SK-N-SH (cell line): ENCODE data around the gene ZNF132. TPM values are rescaled to one million over a fixed set of nuclear protein-coding genes. Genes with fewer than 3 reads are reported as not detected.
"Not testable (repeated sequence)": the region's sequence is repeated elsewhere in the genome, so short reads cannot be mapped to it uniquely, and the experiment has no call there.

Experiments used
- CTCF ChIA-PET: fragments of 300-600, 350-600 bp; formaldehyde crosslinking; extraction: SDS; loops from one replicate; lab custom pipeline; 2021; lab: Yijun Ruan, JAX
- POLR2A ChIA-PET: fragments of 350-600 bp; sonication (Branson Sonifier 250); formaldehyde crosslinking; extraction: SDS; loops from one replicate; lab custom pipeline; 2020; ENCODE audit warnings: antibody characterized with exemption, inconsistent platforms; lab: Yijun Ruan, JAX
- DNase-seq: peaks from one replicate; pipeline ENCODE4 v3.0.0; 2012
- H2AFZ ChIP-seq: fragments of 200-600 bp; sonication (generic); 2 replicates; pipeline ENCODE4 v1.8.1; 2016; ENCODE audit warnings: antibody characterized with exemption, mild to moderate bottlenecking, low read depth
- H3F3A ChIP-seq: fragments of 200-600 bp; sonication (generic); replicated peaks from 2 replicates; pipeline ENCODE3; 2016; ENCODE audit warnings: antibody characterized with exemption, mild to moderate bottlenecking; ENCODE audit not compliant: insufficient read depth
- H3K27ac ChIP-seq, 2 experiments: fragments of 200-500 bp in 1 of 2; fragments of 200-600 bp in 1 of 2; sonication (Bioruptor generic) in 1 of 2; sonication (generic), shearing (Covaris generic) in 1 of 2; 2 replicates each; pipeline versions ENCODE4 v1.5.1 to v1.6.1; 2014 to 2016; ENCODE audit warnings: low read depth in 2 of 2, inconsistent platforms in 1 of 2, low read length in 1 of 2, mild to moderate bottlenecking in 1 of 2, mixed read lengths in 1 of 2
- H3K27me3 ChIP-seq: fragments of 200-600 bp; sonication (generic), shearing (Covaris generic); 2 replicates; pipeline ENCODE4 v1.6.1; 2016; ENCODE audit warnings: mixed run types; ENCODE audit not compliant: insufficient read depth
- H3K36me3 ChIP-seq, 2 experiments: fragments of 200-500 bp in 1 of 2; fragments of 200-600 bp in 1 of 2; sonication (Bioruptor generic) in 1 of 2; sonication (generic) in 1 of 2; replicated peaks in 1 of 2; 2 replicates each; pipeline versions ENCODE3 to v1.5.1; 2014 to 2016; ENCODE audit warnings: low read length in 1 of 2, mild to moderate bottlenecking in 1 of 2; ENCODE audit not compliant: insufficient read depth in 2 of 2, control insufficient read depth in 1 of 2
- H3K4me1 ChIP-seq, 2 experiments: fragments of 200-500 bp in 1 of 2; fragments of 200-600 bp in 1 of 2; sonication (Bioruptor generic) in 1 of 2; sonication (generic), shearing (Covaris generic) in 1 of 2; 2 replicates each; pipeline versions ENCODE4 v1.5.1 to v1.6.1; 2014 to 2016; ENCODE audit warnings: low read depth in 1 of 2, low read length in 1 of 2, mixed run types in 1 of 2; ENCODE audit not compliant: insufficient read depth in 2 of 2, control insufficient read depth in 1 of 2
- H3K4me2 ChIP-seq: fragments of 200-600 bp; sonication (generic), shearing (Covaris generic); 2 replicates; pipeline ENCODE4 v1.6.1; 2017; ENCODE audit warnings: mixed run types
- H3K4me3 ChIP-seq, 2 experiments: fragments of 200-500 bp in 1 of 2; fragments of 200-600 bp in 1 of 2; sonication (Bioruptor generic) in 1 of 2; sonication (generic), shearing (Covaris generic) in 1 of 2; 2 replicates each; pipeline versions ENCODE4 v1.5.1 to v1.8.1; 2014 to 2016; ENCODE audit warnings: low read depth in 2 of 2, inconsistent platforms in 1 of 2, low read length in 1 of 2, mild to moderate bottlenecking in 1 of 2, mixed read lengths in 1 of 2, moderate library complexity in 1 of 2
- H3K79me2 ChIP-seq: fragments of 200-600 bp; sonication (generic); 2 replicates; pipeline ENCODE4 v1.8.1; 2017; ENCODE audit warnings: mild to moderate bottlenecking; ENCODE audit not compliant: insufficient read depth
- H3K9ac ChIP-seq: fragments of 200-600 bp; sonication (generic); 2 replicates; pipeline ENCODE4 v1.6.1; 2017; ENCODE audit warnings: mixed run types
- H3K9me2 ChIP-seq: fragments of 200-600 bp; sonication (generic); 2 replicates; pipeline ENCODE4 v1.6.1; 2017; ENCODE audit warnings: mixed run types
- H3K9me3 ChIP-seq: fragments of 200-600 bp; sonication (generic); 2 replicates; pipeline ENCODE4 v1.6.1; 2017; ENCODE audit warnings: mixed run types, mild to moderate bottlenecking, moderate library complexity
- H4K20me1 ChIP-seq: fragments of 200-600 bp; sonication (generic); 2 replicates; pipeline ENCODE4 v1.6.1; 2017; ENCODE audit warnings: mild to moderate bottlenecking, mixed run types; ENCODE audit not compliant: insufficient read depth
- EP300 ChIP-seq, 2 experiments: IDR thresholded peaks; 2 replicates each; pipeline versions ENCODE4 v1.4.0 to v1.6.1; 2012; ENCODE audit warnings: borderline replicate concordance in 1 of 2, low read depth in 1 of 2, low read length in 1 of 2
- FOSL2 ChIP-seq: IDR thresholded peaks from 2 replicates; pipeline ENCODE4 v1.4.0; 2012; ENCODE audit warnings: low read depth, mild to moderate bottlenecking, moderate library complexity, borderline replicate concordance
- FOXJ3 ChIP-seq: sonication (generic); formaldehyde crosslinking; IDR thresholded peaks from 2 replicates; pipeline ENCODE4 v1.5.1; 2020; ENCODE audit warnings: mild to moderate bottlenecking, missing genetic modification reagents
- GABPA ChIP-seq: IDR thresholded peaks from 2 replicates; pipeline ENCODE4 v1.4.0; 2012; ENCODE audit warnings: low read depth, mild to moderate bottlenecking
- MXI1 ChIP-seq: IDR thresholded peaks from 2 replicates; pipeline ENCODE4 v1.6.1; 2012; ENCODE audit warnings: mild to moderate bottlenecking, low read depth, low read length, improper control_type of control experiment
- RCOR1 ChIP-seq: fragments of 150-350 bp; IDR thresholded peaks from 2 replicates; pipeline ENCODE4 v1.6.1; 2017; ENCODE audit warnings: antibody characterized with exemption, low read length
- TAF1 ChIP-seq: IDR thresholded peaks from 2 replicates; pipeline ENCODE4 v1.6.1; 2012; ENCODE audit warnings: low read depth, mild to moderate bottlenecking, low read length, moderate library complexity, borderline replicate concordance
- TCF12 ChIP-seq: IDR thresholded peaks from 2 replicates; pipeline ENCODE4 v1.4.0; 2012
- WGBS: methylation state at CpG from one replicate; pipeline ENCODE4 v1.1.6; 2017; ENCODE audit warnings: low lambda C conversion rate; 5-methylcytosine and 5-hydroxymethylcytosine counted together
- polyA plus RNA-seq, 3 experiments: library from polyadenylated mRNA; depleted of rRNA; stranded (reverse); fragments of >200 nt; gene quantifications; 2 replicates each; pipeline ENCODE4 v1.2.3, GENCODE V29; 2012
- TF ChIP-seq, protein P1 (sequence below): IDR thresholded peaks from 2 replicates; pipeline ENCODE4 v1.6.1; 2012; ENCODE audit warnings: mild to moderate bottlenecking, low read depth, low read length, moderate library complexity
- TF ChIP-seq, protein P2 (sequence below): fragments of 200-600 bp; sonication (generic); IDR thresholded peaks from 2 replicates; pipeline ENCODE4 v1.6.1; 2017; ENCODE audit warnings: antibody characterized with exemption, mild to moderate bottlenecking, moderate library complexity

The ZNF132 gene
- polyA plus RNA-seq, 1 of the 3 experiments (the other 2 are of a cell fraction): 1.3 TPM

- no peak for TF ChIP-seq FOSL2
- TF ChIP-seq RCOR1: no peak
- TF ChIP-seq TAF1: peak; percentile 50
- TF ChIP-seq, protein P1, sequence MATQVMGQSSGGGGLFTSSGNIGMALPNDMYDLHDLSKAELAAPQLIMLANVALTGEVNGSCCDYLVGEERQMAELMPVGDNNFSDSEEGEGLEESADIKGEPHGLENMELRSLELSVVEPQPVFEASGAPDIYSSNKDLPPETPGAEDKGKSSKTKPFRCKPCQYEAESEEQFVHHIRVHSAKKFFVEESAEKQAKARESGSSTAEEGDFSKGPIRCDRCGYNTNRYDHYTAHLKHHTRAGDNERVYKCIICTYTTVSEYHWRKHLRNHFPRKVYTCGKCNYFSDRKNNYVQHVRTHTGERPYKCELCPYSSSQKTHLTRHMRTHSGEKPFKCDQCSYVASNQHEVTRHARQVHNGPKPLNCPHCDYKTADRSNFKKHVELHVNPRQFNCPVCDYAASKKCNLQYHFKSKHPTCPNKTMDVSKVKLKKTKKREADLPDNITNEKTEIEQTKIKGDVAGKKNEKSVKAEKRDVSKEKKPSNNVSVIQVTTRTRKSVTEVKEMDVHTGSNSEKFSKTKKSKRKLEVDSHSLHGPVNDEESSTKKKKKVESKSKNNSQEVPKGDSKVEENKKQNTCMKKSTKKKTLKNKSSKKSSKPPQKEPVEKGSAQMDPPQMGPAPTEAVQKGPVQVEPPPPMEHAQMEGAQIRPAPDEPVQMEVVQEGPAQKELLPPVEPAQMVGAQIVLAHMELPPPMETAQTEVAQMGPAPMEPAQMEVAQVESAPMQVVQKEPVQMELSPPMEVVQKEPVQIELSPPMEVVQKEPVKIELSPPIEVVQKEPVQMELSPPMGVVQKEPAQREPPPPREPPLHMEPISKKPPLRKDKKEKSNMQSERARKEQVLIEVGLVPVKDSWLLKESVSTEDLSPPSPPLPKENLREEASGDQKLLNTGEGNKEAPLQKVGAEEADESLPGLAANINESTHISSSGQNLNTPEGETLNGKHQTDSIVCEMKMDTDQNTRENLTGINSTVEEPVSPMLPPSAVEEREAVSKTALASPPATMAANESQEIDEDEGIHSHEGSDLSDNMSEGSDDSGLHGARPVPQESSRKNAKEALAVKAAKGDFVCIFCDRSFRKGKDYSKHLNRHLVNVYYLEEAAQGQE: no peak
- no peak for TF ChIP-seq TCF12
- TF ChIP-seq GABPA: peak; percentile 88
- 0 out of 2 replicates have a peak, but pooled peaks have one; percentile 29 for TF ChIP-seq FOXJ3 (CRISPR knock-in tag)
- TF ChIP-seq EP300 (IDR thresholded peaks at IDR 0.05; ENCODE audit: borderline replicate concordance in 1 of 2, low read depth in 1 of 2, low read length in 1 of 2): no peak
- TF ChIP-seq MXI1: peak; percentile 54; the same call in 1 of the 2 replicates
These were observed at the start of gene ZNF132 (continued) for GRCh38 chr19:58439576-58440554.

GRCh38 chr19:58484349-58484748 is 44.4 kb upstream of the ZNF132 start:
- H3K36me3 ChIP-seq: peaks cover 0 to 12% of the 10 kb centered on the region in 2 experiments
- H4K20me1 ChIP-seq, H3K27me3 ChIP-seq, H3K9me3 ChIP-seq, H3F3A ChIP-seq, H3K9ac ChIP-seq, DNase-seq, H3K4me3 ChIP-seq: not testable (repeated sequence)
- WGBS: 85% methylated on average over 5 of the region's 5 CpGs
- TF ChIP-seq, protein P2, sequence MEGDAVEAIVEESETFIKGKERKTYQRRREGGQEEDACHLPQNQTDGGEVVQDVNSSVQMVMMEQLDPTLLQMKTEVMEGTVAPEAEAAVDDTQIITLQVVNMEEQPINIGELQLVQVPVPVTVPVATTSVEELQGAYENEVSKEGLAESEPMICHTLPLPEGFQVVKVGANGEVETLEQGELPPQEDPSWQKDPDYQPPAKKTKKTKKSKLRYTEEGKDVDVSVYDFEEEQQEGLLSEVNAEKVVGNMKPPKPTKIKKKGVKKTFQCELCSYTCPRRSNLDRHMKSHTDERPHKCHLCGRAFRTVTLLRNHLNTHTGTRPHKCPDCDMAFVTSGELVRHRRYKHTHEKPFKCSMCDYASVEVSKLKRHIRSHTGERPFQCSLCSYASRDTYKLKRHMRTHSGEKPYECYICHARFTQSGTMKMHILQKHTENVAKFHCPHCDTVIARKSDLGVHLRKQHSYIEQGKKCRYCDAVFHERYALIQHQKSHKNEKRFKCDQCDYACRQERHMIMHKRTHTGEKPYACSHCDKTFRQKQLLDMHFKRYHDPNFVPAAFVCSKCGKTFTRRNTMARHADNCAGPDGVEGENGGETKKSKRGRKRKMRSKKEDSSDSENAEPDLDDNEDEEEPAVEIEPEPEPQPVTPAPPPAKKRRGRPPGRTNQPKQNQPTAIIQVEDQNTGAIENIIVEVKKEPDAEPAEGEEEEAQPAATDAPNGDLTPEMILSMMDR: peak; percentile 30; the same call in 1 of the 2 replicates
- TF ChIP-seq, all 33 proteins: peak for 1; not testable (repeated sequence) for 32
- H3K9me2 ChIP-seq, H3K79me2 ChIP-seq, POLR2A ChIA-PET, H2AFZ ChIP-seq, H3K4me1 ChIP-seq, H3K4me2 ChIP-seq, H3K27ac ChIP-seq: not testable (repeated sequence)
- CTCF ChIA-PET: interaction anchor here (0.8 to 1.4 kb wide), 2 partner anchors 11 to 35 kb away, joined by 3 to 4 read pairs; no protein-coding TSS in a partner anchor
